Left renal pelvis (tissue), 4 donors: ENCODE results near the gene DRC7. TPM values are rescaled to one million over a fixed set of nuclear protein-coding genes. Genes with fewer than 3 reads are reported as not detected.
"Not testable (repeated sequence)": the region's sequence is repeated elsewhere in the genome, so short reads cannot be mapped to it uniquely, and the experiment has no call there.

Experiments used
- DNase-seq, 4 donors: peaks; one replicate each; pipeline ENCODE4 v3.0.0-alpha.2; 2013; ENCODE audit warnings: low read depth in 4 of 4, low spot score in 3 of 4
- polyA plus RNA-seq, 4 donors: library from polyadenylated mRNA; unstranded; fragments of 120-200 nt; gene quantifications; one replicate each; pipeline ENCODE4 v1.2.1, GENCODE V29; 2013; ENCODE audit not compliant: insufficient read length in 4 of 4

Gene DRC7
- polyA plus RNA-seq, 4 donors, result 0.16 to 3.9 (median 2.7) TPM

DNA sequence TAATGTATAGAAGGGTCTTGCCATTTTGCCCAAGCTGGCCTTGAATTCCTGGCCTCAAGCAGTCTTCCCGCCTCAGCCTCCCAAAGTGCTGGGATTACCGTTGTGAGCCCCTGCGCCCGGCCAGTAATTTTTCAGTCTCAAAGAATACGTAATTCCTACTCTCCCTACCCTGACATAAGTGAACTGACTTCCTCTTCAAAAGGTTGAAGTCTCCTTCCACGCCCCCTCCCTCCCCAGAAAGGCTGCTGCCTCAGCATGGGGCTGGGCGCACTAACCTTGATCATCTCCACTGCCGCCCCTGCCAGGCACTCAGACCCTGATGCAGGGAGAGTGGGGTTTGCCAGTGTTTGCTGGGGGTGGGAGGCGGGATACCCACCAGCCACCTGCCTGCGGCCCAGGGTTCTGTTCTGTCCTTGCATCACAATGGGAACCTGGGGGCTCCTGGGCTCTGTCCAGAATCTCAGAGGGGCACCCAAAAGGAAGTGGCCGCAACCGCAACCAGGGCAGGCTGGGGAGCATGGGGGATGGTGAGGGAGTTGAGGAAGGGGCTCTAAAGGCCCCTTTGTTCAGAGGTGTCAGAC is 80.2 kb downstream of the DRC7 start:
- DNase-seq, result no peak

DNA sequence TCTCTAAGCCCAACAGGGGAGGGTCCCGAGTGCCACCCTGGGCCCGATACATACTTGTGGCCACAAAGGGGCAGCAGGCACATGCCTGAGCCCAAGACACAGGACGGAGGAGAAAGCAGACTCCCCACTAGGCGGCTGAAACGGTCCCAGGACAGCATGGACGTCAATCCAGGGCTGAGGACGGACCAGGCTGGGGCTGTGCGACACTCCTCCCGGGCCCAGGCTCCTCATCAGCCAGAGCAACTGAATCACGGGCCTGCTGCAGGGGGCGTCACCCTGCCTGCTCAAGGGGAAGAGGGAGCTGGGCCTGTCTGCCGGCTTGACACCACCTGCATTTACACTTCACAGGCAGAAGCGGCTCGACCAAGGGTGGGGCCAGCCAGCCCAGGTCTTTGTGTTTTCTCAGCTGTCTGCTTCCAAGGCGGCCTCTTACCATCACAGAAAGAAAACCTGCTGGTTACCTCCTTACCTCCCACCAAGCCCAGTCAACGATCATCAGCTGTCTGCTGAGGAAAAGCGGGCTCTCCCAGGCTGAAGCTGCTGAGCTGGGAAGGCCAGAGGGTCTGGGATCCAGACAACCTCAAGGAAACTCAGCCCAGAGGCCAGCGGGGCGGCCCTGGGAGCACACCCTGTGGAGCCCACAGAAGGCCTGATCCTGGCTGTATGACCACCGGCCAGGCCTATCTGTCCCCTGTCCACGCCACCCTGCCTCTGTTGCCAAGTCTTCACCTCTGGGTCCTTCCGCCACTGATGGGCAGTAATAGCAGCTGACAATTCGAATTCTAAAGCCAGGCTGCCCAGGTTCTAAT is 81.3 kb downstream of the DRC7 start:
- peak in 1 of 4 donors; percentile 56 for DNase-seq

DNA sequence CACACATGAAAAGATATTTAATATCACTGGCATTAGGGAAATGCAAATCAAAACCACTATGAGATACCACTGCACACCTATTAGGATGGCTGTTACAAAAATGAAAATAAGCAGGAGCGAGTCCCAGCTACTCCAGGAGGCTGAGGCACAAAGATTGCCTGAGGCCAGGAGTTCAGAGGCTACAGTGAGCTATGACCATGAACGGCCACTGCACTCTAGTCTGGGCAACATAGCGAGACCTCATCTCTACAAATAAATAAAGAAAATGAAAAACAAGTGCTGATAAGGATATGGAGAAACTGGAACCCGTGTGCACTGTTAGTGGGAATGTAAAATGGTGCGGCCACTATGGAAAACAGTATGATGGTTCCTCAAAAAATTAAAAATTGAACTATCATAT is 84.1 kb downstream of the DRC7 start:
- DNase-seq, result no peak

DNA sequence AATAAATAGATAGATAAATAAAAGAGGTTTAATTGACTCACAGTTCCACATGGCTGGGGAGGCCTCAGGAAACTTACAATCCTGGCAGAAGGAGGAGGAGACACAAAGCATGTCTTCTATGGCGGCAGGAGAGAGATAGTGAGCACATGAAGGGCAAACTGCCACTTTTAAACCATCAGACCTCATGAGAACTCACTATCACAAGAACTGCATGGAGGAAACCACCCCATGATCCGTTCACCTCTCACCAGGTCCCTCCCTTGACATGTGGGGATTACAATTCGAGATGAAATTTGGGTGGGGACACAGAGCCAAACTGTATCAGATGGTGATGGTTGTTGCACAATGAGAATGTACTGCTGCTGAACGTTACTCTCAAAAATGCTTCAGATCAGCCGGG is 85.2 kb downstream of the DRC7 start:
- not testable (repeated sequence) for DNase-seq

DNA sequence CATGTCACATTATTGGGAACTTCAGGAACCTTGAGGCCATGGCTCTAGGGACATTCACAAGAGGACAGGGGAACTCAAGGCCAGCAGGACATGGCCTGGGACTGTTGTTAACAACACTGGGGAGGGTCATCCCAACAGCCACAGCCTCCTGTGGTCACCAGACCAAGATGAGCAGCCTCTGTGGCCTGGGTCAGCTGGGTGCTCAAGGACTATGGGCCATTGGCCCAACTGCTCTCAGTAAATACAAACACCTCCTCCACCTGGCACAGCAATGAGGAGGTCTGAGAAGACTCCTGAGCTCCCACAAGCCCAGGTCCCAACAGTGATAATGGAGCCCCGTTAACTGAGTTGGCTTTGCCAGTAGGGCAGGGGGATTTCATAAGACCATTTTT is 86.7 kb downstream of the DRC7 start:
- DNase-seq, result no peak

Other genes with a start within 250 kb of the DRC7 start
- 10 to 100 TPM; 52.6 to 96.9 (median 90.0) TPM for gene CIAPIN1, start 247.4 kb upstream of the DRC7 start, polyA plus RNA-seq
- 100 to 1,000 TPM in 1 of 4 donors, 10 to 100 TPM in 3; 41.2 to 113 (median 89.9) TPM for gene COQ9, start 247.3 kb upstream of the DRC7 start, polyA plus RNA-seq
- gene POLR2C, start 232.1 kb upstream of the DRC7 start, polyA plus RNA-seq, result 10 to 100 TPM; 69.6 to 89.1 (median 82.8) TPM
- gene DOK4, start 208.3 kb upstream of the DRC7 start, polyA plus RNA-seq, result 10 to 100 TPM; 23.8 to 37.8 (median 28.2) TPM
- 10 to 100 TPM; 13.4 to 33.7 (median 18.6) TPM for gene CCDC102A, start 158.2 kb upstream of the DRC7 start, polyA plus RNA-seq
- gene ADGRG5, start 152.2 kb upstream of the DRC7 start, polyA plus RNA-seq, result 1 to 10 TPM in 2 of 4 donors, under 1 TPM in 2; 0.34 to 1.3 (median 1.1) TPM
- gene ADGRG1, start 66.2 kb upstream of the DRC7 start, polyA plus RNA-seq, result 10 to 100 TPM in 3 of 4 donors, 1 to 10 TPM in 1; 5.1 to 87.7 (median 80.1) TPM
- under 1 TPM; 0.09 to 0.70 (median 0.36) TPM for gene ADGRG3, start 26.5 kb upstream of the DRC7 start, polyA plus RNA-seq
- 10 to 100 TPM; 11.8 to 22.3 (median 19.6) TPM for gene KATNB1, start 41.0 kb downstream of the DRC7 start, polyA plus RNA-seq
- 10 to 100 TPM; 14.5 to 80.1 (median 43.7) TPM for gene KIFC3, start 107.7 kb downstream of the DRC7 start, polyA plus RNA-seq